IMR-90 (cell line): Measurements from ENCODE around the gene LGI2.

Source experiments
- BHLHE40 ChIP-seq: fragments of 150-350 bp; IDR thresholded peaks from 2 replicates; pipeline ENCODE4 v1.6.1; 2016; ENCODE audit warnings: mild to moderate bottlenecking, low read depth, low read length
- CTCF ChIP-seq: conservative IDR thresholded peaks from 2 replicates; pipeline ENCODE4 v1.5.1; 2012; ENCODE audit warnings: mild to moderate bottlenecking, low read depth, low read length, improper control_type of control experiment
- RCOR1 ChIP-seq: IDR thresholded peaks from 2 replicates; pipeline ENCODE4 v1.6.1; 2012; ENCODE audit warnings: mild to moderate bottlenecking, low read length, improper control_type of control experiment; ENCODE audit not compliant: insufficient replicate concordance

DNA sequence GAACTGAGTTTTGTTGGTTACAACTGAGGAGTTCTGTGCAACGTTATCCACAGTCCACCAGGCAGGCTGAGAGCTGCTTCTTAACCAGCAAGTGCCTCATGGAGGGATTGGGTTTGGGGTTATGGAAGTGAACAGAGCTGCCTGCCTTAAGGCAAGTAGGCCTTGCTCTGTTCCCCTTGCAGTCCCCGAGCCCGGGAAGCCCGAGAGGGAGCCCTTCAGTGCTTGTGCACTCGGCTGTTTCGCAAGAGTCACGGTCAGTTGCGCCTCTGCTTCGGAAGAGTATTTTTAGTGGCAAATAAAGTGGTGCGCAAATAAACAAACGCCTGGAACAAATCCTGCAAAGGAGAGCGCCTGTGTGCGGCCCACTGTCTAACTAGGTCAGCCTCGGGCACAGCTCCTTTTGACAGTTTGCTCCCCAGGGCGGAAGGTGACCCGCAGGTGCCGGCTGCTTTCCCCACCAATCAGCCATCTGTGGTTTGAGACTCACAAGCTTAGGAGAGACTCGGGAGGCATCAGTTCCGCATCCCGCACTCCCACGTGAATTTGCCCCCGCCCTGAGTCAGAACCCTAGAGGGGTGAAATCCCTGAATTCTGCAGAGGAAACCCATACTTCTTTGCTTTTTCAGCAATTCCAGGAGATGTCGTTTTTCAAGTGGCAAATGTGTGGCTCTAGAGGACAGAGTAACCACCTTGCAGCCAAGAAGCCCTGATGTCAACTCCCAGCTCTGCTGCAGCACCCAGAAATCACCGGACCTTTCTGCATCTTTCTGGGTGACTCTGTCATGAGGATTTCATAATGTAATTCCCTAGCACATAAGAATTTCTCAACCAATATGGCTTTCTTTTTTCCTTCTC, 56.8 kb downstream of the LGI2 start:
- TF ChIP-seq RCOR1: no peak
- TF ChIP-seq BHLHE40: no peak
- no peak for TF ChIP-seq CTCF
